Measurements from ENCODE around the gene SMIM11. TPM values are rescaled to one million over a fixed set of nuclear protein-coding genes. Genes with fewer than 3 reads are reported as not detected.

The SMIM11 gene
- total RNA-seq, 1 experiment from 2014 or later = 1.3 TPM

GRCh38 chr21:34345091-34345871 lies 30.0 kb upstream of the SMIM11 start:
- intact Hi-C loops (cut with micrococcal nuclease; ENCODE audit: unreplicated experiment) = loop anchor here (5.0 kb wide), 1 partner anchor 93 kb away; no protein-coding TSS in a partner anchor

GRCh38 chr21:34345892-34346291 lies 29.4 kb upstream of the SMIM11 start:
- BruUV-seq (replicated peaks) = no TSS peak
- Histone ChIP-seq H3K9me3 (ENCODE audit: low read depth, low read length, poor library complexity, severe bottlenecking) (no peaks in the 10 kb centered on the region), H3K36me3 (ENCODE audit: insufficient read depth, low read length, poor library complexity, severe bottlenecking) (no peaks in the 10 kb centered on the region), H3K4me1 (ENCODE audit: insufficient read depth, low read length, poor library complexity, severe bottlenecking) (no peaks in the 10 kb centered on the region), H3K4me3 (ENCODE audit: low read depth, low read length, poor library complexity, severe bottlenecking) (no peak overlapping the region), H3K27me3 (replicated peaks; ENCODE audit: insufficient read depth, low read depth, low read length, poor library complexity) (no peaks in the 10 kb centered on the region), H3K27ac (ENCODE audit: low read depth, low read length, poor library complexity, severe bottlenecking) (no peak overlapping the region)
- ChIA-PET CTCF (no interaction called here), POLR2A (ENCODE audit: low non-redundant PET) (no interaction called here)
- intact Hi-C loops (cut with micrococcal nuclease; ENCODE audit: unreplicated experiment) = loop anchor here (5.0 kb wide), 1 partner anchor 94 kb away; no protein-coding TSS in a partner anchor
- DNase-seq (ENCODE audit: low spot score) = no peak
- TF ChIP-seq CTCF (conservative IDR thresholded peaks at IDR 0.05; ENCODE audit: low read depth, low read length) (no peak), EZH2 (IDR thresholded peaks at IDR 0.05; ENCODE audit: borderline replicate concordance, low read depth, low read length, poor library complexity, severe bottlenecking) (no peak)

More at GRCh38 chr21:34345091-34345871, 30.0 kb upstream of the SMIM11 start:
- Histone ChIP-seq H3K4me3 (ENCODE audit: low read depth, low read length, poor library complexity, severe bottlenecking) (no peak overlapping the region), H3K27me3 (replicated peaks; ENCODE audit: insufficient read depth, low read depth, low read length, poor library complexity) (no peaks in the 10 kb centered on the region), H3K4me1 (ENCODE audit: insufficient read depth, low read length, poor library complexity, severe bottlenecking) (no peaks in the 10 kb centered on the region), H3K9me3 (ENCODE audit: low read depth, low read length, poor library complexity, severe bottlenecking) (no peaks in the 10 kb centered on the region), H3K27ac (ENCODE audit: low read depth, low read length, poor library complexity, severe bottlenecking) (no peak overlapping the region), H3K36me3 (ENCODE audit: insufficient read depth, low read length, poor library complexity, severe bottlenecking) (no peaks in the 10 kb centered on the region)
- no TSS peak for BruUV-seq (replicated peaks)
- no peak for DNase-seq (ENCODE audit: low spot score)
- ChIA-PET CTCF (interaction anchor here (1.8 kb wide), 1 partner anchor 421 kb away, joined by 5 read pairs; no protein-coding TSS in a partner anchor), POLR2A (ENCODE audit: low non-redundant PET) (no interaction called here)
- TF ChIP-seq EZH2 (IDR thresholded peaks at IDR 0.05; ENCODE audit: borderline replicate concordance, low read depth, low read length, poor library complexity, severe bottlenecking) (no peak), CTCF (conservative IDR thresholded peaks at IDR 0.05; ENCODE audit: low read depth, low read length) (no peak)

GRCh38 chr21:34348890-34349519 lies 26.3 kb upstream of the SMIM11 start:
- CTCF ChIA-PET = interaction anchor here (3.0 kb wide), 1 partner anchor 425 kb away, joined by 54 read pairs; no protein-coding TSS in a partner anchor
- no peak overlapping the region for H3K27ac ChIP-seq (ENCODE audit: low read depth, low read length, poor library complexity, severe bottlenecking)
- no peak for TF ChIP-seq EZH2 (IDR thresholded peaks at IDR 0.05; ENCODE audit: borderline replicate concordance, low read depth, low read length, poor library complexity, severe bottlenecking)
- TF ChIP-seq CTCF (conservative IDR thresholded peaks at IDR 0.05; ENCODE audit: low read depth, low read length) = no peak
- no peaks in the 10 kb centered on the region for H3K9me3 ChIP-seq (ENCODE audit: low read depth, low read length, poor library complexity, severe bottlenecking)
- intact Hi-C loops (cut with micrococcal nuclease; ENCODE audit: unreplicated experiment) = loop anchor here (5.0 kb wide), 1 partner anchor 97 kb away; no protein-coding TSS in a partner anchor
- no peak overlapping the region for H3K4me3 ChIP-seq (ENCODE audit: low read depth, low read length, poor library complexity, severe bottlenecking)
- no peak for DNase-seq (ENCODE audit: low spot score)
- H3K4me1 ChIP-seq (ENCODE audit: insufficient read depth, low read length, poor library complexity, severe bottlenecking) = no peaks in the 10 kb centered on the region
- no peaks in the 10 kb centered on the region for H3K27me3 ChIP-seq (replicated peaks; ENCODE audit: insufficient read depth, low read depth, low read length, poor library complexity)
- POLR2A ChIA-PET (ENCODE audit: low non-redundant PET) = no interaction called here
- H3K36me3 ChIP-seq (ENCODE audit: insufficient read depth, low read length, poor library complexity, severe bottlenecking) = no peaks in the 10 kb centered on the region
- BruUV-seq (replicated peaks) = no TSS peak

Measured in A673 (cell line).